HCT116 (cell line): Measurements from ENCODE around the gene RINL. TPM values are rescaled to one million over a fixed set of nuclear protein-coding genes. Genes with fewer than 3 reads are reported as not detected.

Experiments
- ATAC-seq: fragments of 200-7000 bp; cut with Tn5 transposase; 2 replicates; pipeline ENCODE4 v1.9.1; 2020; ENCODE audit warnings: mild to moderate bottlenecking, moderate library complexity
- BruUV-seq: library from RNA; stranded (reverse); fragments of 400-500 nt; replicated peaks from 2 replicates; lab custom pipeline; 2021; lab: Mats Ljungman, UMichigan
- CTCF ChIA-PET: fragments of 300-600 bp; sonication (Branson Sonifier 250); formaldehyde crosslinking; loops from one replicate; lab custom pipeline; 2021; ENCODE audit warnings: antibody characterized with exemption; lab: Charles Lee
- POLR2A ChIA-PET: fragments of 300-600, 350-600 bp; sonication (Branson Sonifier 250); formaldehyde crosslinking; loops from one replicate; lab custom pipeline; 2021; ENCODE audit warnings: antibody characterized with exemption; lab: Charles Lee
- RAD21 ChIA-PET, 2 experiments: fragments of 300-600 bp; sonication (Branson Sonifier 250); formaldehyde crosslinking; loops; one replicate each; lab custom pipeline; 2023; ENCODE audit warnings: low total read pairs in 2 of 2; ENCODE audit not compliant: uncharacterized antibody in 2 of 2, unreplicated experiment in 2 of 2, low non-redundant PET in 1 of 2; lab: Charles Lee
- DNase-seq: peaks from one replicate; pipeline ENCODE4 v3.0.0-alpha.2; 2010; ENCODE audit warnings: low read depth, low spot score
- H2AFZ ChIP-seq: fragments of 200-600 bp; shearing (Covaris generic), sonication (generic); 2 replicates; pipeline ENCODE4 v1.6.1; 2017; ENCODE audit warnings: low read depth, mixed run types, mixed read lengths, antibody characterized with exemption, low read length; ENCODE audit not compliant: poor library complexity, severe bottlenecking
- H3K27ac ChIP-seq: 2 replicates; pipeline ENCODE4 v1.5.1; 2012; ENCODE audit warnings: low read depth, low read length
- H3K27me3 ChIP-seq: fragments of 200-600 bp; sonication (generic); 2 replicates; pipeline ENCODE4 v1.6.1; 2016; ENCODE audit warnings: mixed run types, low read length, mixed read lengths; ENCODE audit not compliant: insufficient read depth
- H3K36me3 ChIP-seq, 2 experiments: fragments of 200-500 bp in 1 of 2; fragments of 200-600 bp in 1 of 2; sonication (Bioruptor generic) in 1 of 2; sonication (generic) in 1 of 2; 2 replicates each; pipeline versions ENCODE4 v1.5.1 to v1.6.1; 2014 to 2016; ENCODE audit warnings: low read length in 2 of 2, inconsistent platforms in 1 of 2, mixed read lengths in 1 of 2, mixed run types in 1 of 2; ENCODE audit not compliant: insufficient read depth in 2 of 2, control insufficient read depth in 1 of 2
- H3K4me1 ChIP-seq, 2 experiments: fragments of 200-600 bp in 1 of 2; sonication (generic) in 1 of 2; 2 replicates each; pipeline versions ENCODE4 v1.5.1 to v1.6.1; 2012 to 2017; ENCODE audit warnings: low read length in 2 of 2, inconsistent platforms in 1 of 2, mild to moderate bottlenecking in 1 of 2, mixed read lengths in 1 of 2, mixed run types in 1 of 2, moderate library complexity in 1 of 2; ENCODE audit not compliant: insufficient read depth in 2 of 2, control insufficient read depth in 1 of 2
- H3K4me2 ChIP-seq: fragments of 200-600 bp; sonication (generic); 2 replicates; pipeline ENCODE4 v1.6.1; 2017; ENCODE audit warnings: mixed run types, low read length, mixed read lengths
- H3K4me3 ChIP-seq, 2 experiments: fragments of 200-600 bp in 1 of 2; sonication (generic) in 1 of 2; replicated peaks in 1 of 2; 2 replicates each; pipeline ENCODE4 v1.5.1; 2011 to 2016; ENCODE audit warnings: low read length in 2 of 2, control low read depth in 1 of 2, low read depth in 1 of 2, mild to moderate bottlenecking in 1 of 2, mixed read lengths in 1 of 2, mixed run types in 1 of 2
- H3K79me2 ChIP-seq: fragments of 200-600 bp; sonication (generic); 2 replicates; pipeline ENCODE4 v1.6.1; 2017; ENCODE audit warnings: mild to moderate bottlenecking, mixed run types, low read length, moderate library complexity, mixed read lengths; ENCODE audit not compliant: insufficient read depth
- H3K9ac ChIP-seq: fragments of 200-600 bp; sonication (generic); 2 replicates; pipeline ENCODE4 v1.6.1; 2016; ENCODE audit warnings: low read length, mixed read lengths
- H3K9me2 ChIP-seq: fragments of 200-600 bp; sonication (generic), shearing (Covaris generic); 2 replicates; pipeline ENCODE4 v1.6.1; 2017; ENCODE audit warnings: mixed run types, mild to moderate bottlenecking, moderate library complexity; ENCODE audit not compliant: insufficient read depth
- H3K9me3 ChIP-seq, 2 experiments: fragments of 200-500 bp in 1 of 2; fragments of 200-600 bp in 1 of 2; sonication (Bioruptor generic) in 1 of 2; sonication (generic) in 1 of 2; 2 replicates each; pipeline ENCODE4 v1.6.1; 2014 to 2017; ENCODE audit warnings: low read length in 2 of 2, mixed read lengths in 2 of 2, inconsistent platforms in 1 of 2, low read depth in 1 of 2, mild to moderate bottlenecking in 1 of 2, mixed run types in 1 of 2, moderate library complexity in 1 of 2; ENCODE audit not compliant: control insufficient read depth in 1 of 2, insufficient read depth in 1 of 2
- H4K20me1 ChIP-seq: fragments of 200-600 bp; sonication (generic), shearing (Covaris generic); 2 replicates; pipeline ENCODE4 v1.6.1; 2017; ENCODE audit warnings: mixed run types, mild to moderate bottlenecking, moderate library complexity; ENCODE audit not compliant: insufficient read depth
- CBX3 ChIP-seq: IDR thresholded peaks from 2 replicates; pipeline ENCODE4 v1.6.1; 2012; ENCODE audit warnings: low read depth
- ELF1 ChIP-seq: IDR thresholded peaks from 2 replicates; pipeline ENCODE4 v1.6.1; 2012; ENCODE audit warnings: low read depth, borderline replicate concordance
- EZH2 ChIP-seq: fragments of 200-600 bp; sonication (generic); IDR thresholded peaks from 2 replicates; pipeline ENCODE4 v1.6.1; 2017; ENCODE audit warnings: antibody characterized with exemption, mixed run types
- FOSL1 ChIP-seq: IDR thresholded peaks from 2 replicates; pipeline ENCODE4 v1.6.1; 2012; ENCODE audit warnings: low read depth
- JUND ChIP-seq: IDR thresholded peaks from 2 replicates; pipeline ENCODE4 v1.6.1; 2012
- POLR2A ChIP-seq: IDR thresholded peaks from 2 replicates; pipeline ENCODE4 v1.7.0; 2011; ENCODE audit warnings: borderline replicate concordance; ENCODE audit not compliant: insufficient read depth, insufficient read length; ENCODE audit errors: extremely low read depth
- POLR2AphosphoS5 ChIP-seq: IDR thresholded peaks from 2 replicates; pipeline ENCODE4 v1.6.1; 2011; ENCODE audit warnings: mild to moderate bottlenecking, low read depth, low read length, moderate library complexity
- RAD21 ChIP-seq: IDR thresholded peaks from 2 replicates; pipeline ENCODE4 v1.6.1; 2012; ENCODE audit warnings: low read depth, mild to moderate bottlenecking
- SIN3A ChIP-seq: IDR thresholded peaks from 2 replicates; pipeline ENCODE4 v1.6.1; 2012; ENCODE audit warnings: low read depth
- SP1 ChIP-seq: IDR thresholded peaks from 2 replicates; pipeline ENCODE4 v1.6.1; 2012; ENCODE audit warnings: low read depth
- SRF ChIP-seq: IDR thresholded peaks from 2 replicates; pipeline ENCODE4 v1.6.1; 2012; ENCODE audit warnings: low read depth
- YY1 ChIP-seq: IDR thresholded peaks from 2 replicates; pipeline ENCODE4 v1.6.1; 2011; ENCODE audit warnings: low read length, low read depth, moderate library complexity, mild to moderate bottlenecking; ENCODE audit not compliant: insufficient replicate concordance; ENCODE audit errors: extremely low read depth
- ZNF274 ChIP-seq: fragments of 200-500 bp; sonication (Bioruptor generic); IDR thresholded peaks from 2 replicates; pipeline ENCODE4 v1.6.1; 2014; ENCODE audit warnings: mild to moderate bottlenecking, low read depth, low read length, inconsistent platforms
- intact Hi-C: fragments of 100-400 bp; cut with micrococcal nuclease; formaldehyde crosslinking; loops from 2 replicates; pipeline ENCODE4 v1.10.0; 2022
- total RNA-seq: library from RNA; stranded (reverse); gene quantifications from one replicate; pipeline ENCODE4 v1.2.1, GENCODE V29; 2021; ENCODE audit not compliant: unreplicated experiment
- TF ChIP-seq, protein P1 (sequence below): IDR thresholded peaks from 2 replicates; pipeline ENCODE4 v1.6.1; 2012; ENCODE audit warnings: low read depth
- TF ChIP-seq, protein P2 (sequence below): IDR thresholded peaks from 2 replicates; pipeline ENCODE4 v1.6.1; 2012
- TF ChIP-seq, protein P3 (sequence below): IDR thresholded peaks from 2 replicates; pipeline ENCODE4 v1.6.1; 2012
- TF ChIP-seq, protein P4 (sequence below), 3 experiments: fragments of 200-600 bp in 1 of 3; sonication (generic) in 1 of 3; IDR thresholded peaks in 2 of 3; conservative IDR thresholded peaks in 1 of 3; 2 replicates each; pipeline ENCODE4 v1.5.1; 2012 to 2017; ENCODE audit warnings: low read depth in 2 of 3, low read length in 2 of 3, antibody characterized with exemption in 1 of 3, borderline replicate concordance in 1 of 3, control low read depth in 1 of 3, mild to moderate bottlenecking in 1 of 3, mixed read lengths in 1 of 3, mixed run types in 1 of 3, moderate library complexity in 1 of 3; ENCODE audit not compliant: insufficient read depth in 1 of 3

Gene RINL
- total RNA-seq, 1 experiment from 2014 or later = 28.6 TPM

DNA sequence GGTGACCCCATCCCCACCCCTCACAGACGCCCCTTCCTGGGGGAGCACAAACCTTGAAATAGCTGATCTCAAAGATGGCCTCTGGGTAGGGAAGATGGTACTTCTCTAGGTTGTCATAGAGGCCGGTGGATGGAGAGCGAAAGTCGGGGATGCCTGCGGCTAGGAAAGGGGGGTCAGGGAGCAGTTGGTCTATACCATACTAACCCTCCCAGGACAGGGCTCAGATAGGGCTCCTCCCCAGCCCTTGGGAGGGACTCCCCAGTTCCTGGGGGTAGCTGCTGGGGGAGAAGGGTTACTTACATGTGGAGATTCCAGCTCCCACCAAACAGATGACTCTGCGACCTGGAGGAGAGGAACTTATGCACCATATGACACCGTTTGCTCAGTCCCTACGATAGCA lies 11.7 kb upstream of the RINL start (continued):
- TF ChIP-seq, protein P1, sequence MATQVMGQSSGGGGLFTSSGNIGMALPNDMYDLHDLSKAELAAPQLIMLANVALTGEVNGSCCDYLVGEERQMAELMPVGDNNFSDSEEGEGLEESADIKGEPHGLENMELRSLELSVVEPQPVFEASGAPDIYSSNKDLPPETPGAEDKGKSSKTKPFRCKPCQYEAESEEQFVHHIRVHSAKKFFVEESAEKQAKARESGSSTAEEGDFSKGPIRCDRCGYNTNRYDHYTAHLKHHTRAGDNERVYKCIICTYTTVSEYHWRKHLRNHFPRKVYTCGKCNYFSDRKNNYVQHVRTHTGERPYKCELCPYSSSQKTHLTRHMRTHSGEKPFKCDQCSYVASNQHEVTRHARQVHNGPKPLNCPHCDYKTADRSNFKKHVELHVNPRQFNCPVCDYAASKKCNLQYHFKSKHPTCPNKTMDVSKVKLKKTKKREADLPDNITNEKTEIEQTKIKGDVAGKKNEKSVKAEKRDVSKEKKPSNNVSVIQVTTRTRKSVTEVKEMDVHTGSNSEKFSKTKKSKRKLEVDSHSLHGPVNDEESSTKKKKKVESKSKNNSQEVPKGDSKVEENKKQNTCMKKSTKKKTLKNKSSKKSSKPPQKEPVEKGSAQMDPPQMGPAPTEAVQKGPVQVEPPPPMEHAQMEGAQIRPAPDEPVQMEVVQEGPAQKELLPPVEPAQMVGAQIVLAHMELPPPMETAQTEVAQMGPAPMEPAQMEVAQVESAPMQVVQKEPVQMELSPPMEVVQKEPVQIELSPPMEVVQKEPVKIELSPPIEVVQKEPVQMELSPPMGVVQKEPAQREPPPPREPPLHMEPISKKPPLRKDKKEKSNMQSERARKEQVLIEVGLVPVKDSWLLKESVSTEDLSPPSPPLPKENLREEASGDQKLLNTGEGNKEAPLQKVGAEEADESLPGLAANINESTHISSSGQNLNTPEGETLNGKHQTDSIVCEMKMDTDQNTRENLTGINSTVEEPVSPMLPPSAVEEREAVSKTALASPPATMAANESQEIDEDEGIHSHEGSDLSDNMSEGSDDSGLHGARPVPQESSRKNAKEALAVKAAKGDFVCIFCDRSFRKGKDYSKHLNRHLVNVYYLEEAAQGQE = no peak
- TF ChIP-seq SIN3A (no peak), ELF1 (no peak), POLR2AphosphoS5 (no peak), FOSL1 (no peak)
- TF ChIP-seq, protein P2, sequence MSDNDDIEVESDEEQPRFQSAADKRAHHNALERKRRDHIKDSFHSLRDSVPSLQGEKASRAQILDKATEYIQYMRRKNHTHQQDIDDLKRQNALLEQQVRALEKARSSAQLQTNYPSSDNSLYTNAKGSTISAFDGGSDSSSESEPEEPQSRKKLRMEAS = no peak

DNA sequence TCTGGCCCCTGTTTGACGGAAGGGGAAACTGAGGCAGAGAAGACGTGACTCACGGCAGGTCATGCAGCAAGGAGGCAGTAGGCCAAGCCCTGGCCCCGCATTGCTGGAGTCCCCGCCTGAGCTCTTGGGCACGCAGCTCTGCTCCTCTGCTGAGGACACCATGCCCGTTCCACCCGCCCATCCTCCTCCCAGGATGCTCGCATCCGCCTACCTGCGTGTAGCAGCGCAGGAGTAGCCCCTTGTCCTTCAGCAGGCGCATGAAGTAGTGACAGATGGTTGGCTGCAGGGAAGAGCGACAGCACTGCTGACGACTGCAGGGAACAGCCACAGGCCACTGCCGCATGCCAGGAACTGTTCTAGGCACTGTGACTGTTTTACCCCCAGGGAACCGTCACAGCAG lies 10.8 kb upstream of the RINL start:
- Histone ChIP-seq H3K4me2 (no peak overlapping the region), H3K36me3 (no peaks in the 10 kb centered on the region), H3K9me2 (no peaks in the 10 kb centered on the region), H2AFZ (no peak overlapping the region), H3K79me2 (no peaks in the 10 kb centered on the region), H3K4me3 (no peak overlapping the region), H3K27me3 (no peaks in the 10 kb centered on the region), H3K4me1 (peaks cover 0 to 5% of the 10 kb centered on the region in 2 experiments; a peak in 2 of 4 replicates), H3K9ac (no peak overlapping the region), H4K20me1 (no peaks in the 10 kb centered on the region), H3K9me3 (no peaks in the 10 kb centered on the region), H3K27ac (no peak overlapping the region)
- RAD21 ChIA-PET = no interaction called here
- BruUV-seq = no TSS peak
- POLR2A ChIA-PET = interaction anchor here (1.5 to 1.6 kb wide), 2 partner anchors 11 to 41 kb away, joined by 3 to 5 read pairs; partner anchors contain the start of genes MRPS12, NFKBIB, SARS2 and SIRT2
- DNase-seq = no peak
- intact Hi-C loops = no loop called here
- ATAC-seq = no peak
- CTCF ChIA-PET = interaction anchor here (1.6 kb wide), 1 partner anchor 486 kb away, joined by 10 read pairs; the partner anchor contains the start of gene FAM98C
- TF ChIP-seq POLR2AphosphoS5 (no peak), RAD21 (no peak), ZNF274 (no peak), SRF (no peak), CBX3 (no peak), JUND (no peak), SP1 (no peak), YY1 (no peak), SIN3A (no peak), FOSL1 (no peak), POLR2A (no peak), EZH2 (no peak)
- TF ChIP-seq, protein P3, sequence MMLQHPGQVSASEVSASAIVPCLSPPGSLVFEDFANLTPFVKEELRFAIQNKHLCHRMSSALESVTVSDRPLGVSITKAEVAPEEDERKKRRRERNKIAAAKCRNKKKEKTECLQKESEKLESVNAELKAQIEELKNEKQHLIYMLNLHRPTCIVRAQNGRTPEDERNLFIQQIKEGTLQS = no peak
- TF ChIP-seq, protein P2 = no peak
- TF ChIP-seq, protein P4, sequence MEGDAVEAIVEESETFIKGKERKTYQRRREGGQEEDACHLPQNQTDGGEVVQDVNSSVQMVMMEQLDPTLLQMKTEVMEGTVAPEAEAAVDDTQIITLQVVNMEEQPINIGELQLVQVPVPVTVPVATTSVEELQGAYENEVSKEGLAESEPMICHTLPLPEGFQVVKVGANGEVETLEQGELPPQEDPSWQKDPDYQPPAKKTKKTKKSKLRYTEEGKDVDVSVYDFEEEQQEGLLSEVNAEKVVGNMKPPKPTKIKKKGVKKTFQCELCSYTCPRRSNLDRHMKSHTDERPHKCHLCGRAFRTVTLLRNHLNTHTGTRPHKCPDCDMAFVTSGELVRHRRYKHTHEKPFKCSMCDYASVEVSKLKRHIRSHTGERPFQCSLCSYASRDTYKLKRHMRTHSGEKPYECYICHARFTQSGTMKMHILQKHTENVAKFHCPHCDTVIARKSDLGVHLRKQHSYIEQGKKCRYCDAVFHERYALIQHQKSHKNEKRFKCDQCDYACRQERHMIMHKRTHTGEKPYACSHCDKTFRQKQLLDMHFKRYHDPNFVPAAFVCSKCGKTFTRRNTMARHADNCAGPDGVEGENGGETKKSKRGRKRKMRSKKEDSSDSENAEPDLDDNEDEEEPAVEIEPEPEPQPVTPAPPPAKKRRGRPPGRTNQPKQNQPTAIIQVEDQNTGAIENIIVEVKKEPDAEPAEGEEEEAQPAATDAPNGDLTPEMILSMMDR (IDR thresholded peaks at IDR 0.05 in 2 of 3, conservative IDR thresholded peaks at IDR 0.05 in 1 of 3; ENCODE audit: borderline replicate concordance in 1 of 3, insufficient read depth in 1 of 3, low read depth in 2 of 3, low read length in 2 of 3) = no peak
